ENCODE results near the gene EHMT1.

DNA sequence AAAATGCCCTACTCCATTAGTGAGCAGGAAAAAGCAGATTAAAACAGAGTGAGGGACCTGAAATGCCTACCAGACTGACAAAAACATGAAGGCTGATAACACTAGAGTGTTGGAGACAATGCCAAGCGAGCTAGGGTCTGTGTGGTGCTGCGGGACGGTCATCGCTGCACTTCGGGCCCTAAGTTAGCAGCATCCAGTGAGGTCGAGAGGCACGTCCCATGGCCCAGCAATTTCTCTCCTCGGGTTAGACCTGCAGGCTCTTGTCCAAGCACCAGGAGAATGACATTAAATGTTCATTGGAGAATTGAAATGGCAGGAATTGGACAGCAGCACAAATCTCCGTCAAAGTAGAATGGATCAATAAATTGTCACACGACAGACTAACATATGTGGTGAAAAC is 253.5 kb downstream of the EHMT1 start:
- TF ChIP-seq CTCF (IDR thresholded peaks at IDR 0.05; ENCODE audit: insufficient read depth, low read depth, low read length) (no peak), EZH2 (IDR thresholded peaks at IDR 0.05; ENCODE audit: insufficient read depth, low read length) (no peak)

All from astrocyte (in vitro differentiated cells and primary cell).